H1 (cell line): ENCODE data around the gene FRK. TPM values are rescaled to one million over a fixed set of nuclear protein-coding genes. Genes with fewer than 3 reads are reported as not detected.

Experiments used
- CTCF ChIP-seq, 3 experiments: IDR thresholded peaks; 1 replicate in 2 of 3; 2 replicates in 1 of 3; pipeline versions ENCODE4 v1.5.1 to v1.6.1; 2011; ENCODE audit warnings: low read length in 3 of 3, mild to moderate bottlenecking in 3 of 3, inconsistent platforms in 2 of 3, low read depth in 1 of 3, moderate library complexity in 1 of 3; ENCODE audit not compliant: insufficient read depth in 1 of 3; ENCODE audit errors: control extremely low read depth in 1 of 3
- RBBP5 ChIP-seq: IDR thresholded peaks from 2 replicates; pipeline ENCODE4 v1.7.1; 2012; ENCODE audit warnings: low read depth, mild to moderate bottlenecking, inconsistent platforms, low read length, moderate library complexity, borderline replicate concordance
- TAF7 ChIP-seq: optimal IDR thresholded peaks from 2 replicates; pipeline ENCODE3; 2011; ENCODE audit warnings: low read depth, mild to moderate bottlenecking, inconsistent platforms, low read length, moderate library complexity, borderline replicate concordance
- polyA plus RNA-seq, 7 experiments: library from polyadenylated mRNA; depleted of rRNA in 3 of 7; stranded (reverse) in 5 of 7; unstranded in 2 of 7; fragments of >200 nt in 5 of 7; fragments of 200-250 nt in 2 of 7; gene quantifications; 1 replicate in 5 of 7; 2 replicates in 1 of 7; 4 replicates in 1 of 7; pipeline versions ENCODE4 v1.2.1 to v1.2.3, GENCODE V29; 2011 to 2013; ENCODE audit warnings: missing spikeins in 2 of 7, mixed read lengths in 2 of 7
- total RNA-seq: library from RNA; stranded (reverse); fragmentation: NEBNext Ultra II Directional; extraction: Animal tissue kit (Norgen Biotek cat#: 25700); gene quantifications from 2 replicates; pipeline ENCODE4 v1.2.1, GENCODE V29; 2021

Gene FRK
- total and polyA plus RNA-seq, 2 of the 8 experiments (the other 6 are each of a cell fraction or from before 2014, with no cell fraction given): 0.11 to 0.24 TPM

DNA sequence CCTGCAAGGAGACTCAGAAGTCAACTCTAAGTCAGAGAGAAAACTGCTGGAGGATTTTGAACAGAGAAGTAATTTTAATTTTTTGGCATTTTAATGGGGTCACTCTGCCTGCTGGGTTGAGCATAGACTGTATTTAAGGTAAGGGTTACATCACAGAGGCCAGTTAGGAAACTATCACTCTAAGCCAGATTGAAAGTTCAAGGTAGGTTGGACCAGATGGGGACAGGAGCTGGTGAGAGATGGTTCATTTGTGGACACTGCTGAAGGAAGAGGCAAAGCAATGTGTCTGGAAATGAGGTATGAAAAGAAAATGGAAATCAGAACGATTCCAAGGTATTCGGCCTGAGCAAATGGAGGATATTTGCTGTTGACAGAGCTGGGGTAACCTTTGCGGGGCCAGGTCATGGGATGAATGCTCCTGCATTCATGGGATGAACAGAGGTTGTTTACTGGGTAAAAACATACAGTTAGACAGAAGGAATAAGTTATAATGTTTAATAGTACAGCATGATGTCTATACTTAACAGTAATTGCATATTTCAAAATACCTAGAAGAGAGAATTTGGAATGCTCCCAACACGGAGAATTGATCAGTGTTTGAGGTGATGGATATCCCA, 26.9 kb downstream of the FRK start (continued):
- TF ChIP-seq CTCF (IDR thresholded peaks at IDR 0.05; ENCODE audit: control extremely low read depth in 1 of 3, insufficient read depth in 1 of 3, low read depth in 1 of 3, low read length in 3 of 3) (no peak), TAF7 (no peak), RBBP5 (no peak)
